Sigmoid colon (tissue), 7 donors: ENCODE data around the gene TPPP3. TPM values are rescaled to one million over a fixed set of nuclear protein-coding genes. Genes with fewer than 3 reads are reported as not detected.
"Not testable (repeated sequence)": the region's sequence is repeated elsewhere in the genome, so short reads cannot be mapped to it uniquely, and the experiment has no call there.

Experiments used
- DNase-seq: peaks from one replicate; pipeline ENCODE4 v3.0.0-alpha.2; 2019
- H3K27ac ChIP-seq, 4 donors: fragments of 200-600 bp; sonication (generic); one replicate each; pipeline ENCODE4 v1.5.1; 2016 to 2019; ENCODE audit warnings: mild to moderate bottlenecking in 1 of 4
- H3K27me3 ChIP-seq, 3 donors: fragments of 200-600 bp; sonication (generic); one replicate each; pipeline ENCODE4 v1.5.1; 2019; ENCODE audit warnings: mild to moderate bottlenecking in 1 of 3
- H3K36me3 ChIP-seq, 4 donors: fragments of 200-600 bp; sonication (generic); one replicate each; pipeline ENCODE4 v1.5.1; 2016 to 2019
- H3K4me1 ChIP-seq, 4 donors: fragments of 200-600 bp; sonication (generic); one replicate each; pipeline ENCODE4 v1.5.1; 2017 to 2019
- H3K4me3 ChIP-seq, 4 donors: fragments of 200-600 bp; sonication (generic); one replicate each; pipeline ENCODE4 v1.5.1; 2017 to 2019; ENCODE audit warnings: mild to moderate bottlenecking in 2 of 4, moderate library complexity in 1 of 4
- H3K9me3 ChIP-seq, 4 donors: fragments of 200-600 bp in 3 of 4; sonication (generic) in 3 of 4; one replicate each; pipeline versions ENCODE4 v1.5.1 to v1.6.1; 2013 to 2019
- CTCF ChIP-seq, 4 experiments: fragments of 450-650 bp in 3 of 4; fragments of 200-600 bp in 1 of 4; IDR thresholded peaks; one replicate each; pipeline ENCODE4 v1.5.1; 2016 to 2019; ENCODE audit warnings: antibody characterized with exemption in 4 of 4, mild to moderate bottlenecking in 3 of 4, moderate library complexity in 2 of 4
- EP300 ChIP-seq, 4 donors: sonication (generic); formaldehyde crosslinking; IDR thresholded peaks; one replicate each; pipeline ENCODE4 v1.6.1; 2017; ENCODE audit warnings: antibody characterized with exemption in 4 of 4
- POLR2A ChIP-seq, 2 donors: fragments of 450-650 bp; IDR thresholded peaks; one replicate each; pipeline ENCODE4 v1.6.1; 2016; ENCODE audit warnings: antibody characterized with exemption in 2 of 2, mild to moderate bottlenecking in 2 of 2, moderate library complexity in 2 of 2
- POLR2AphosphoS5 ChIP-seq, 4 donors: sonication (generic); formaldehyde crosslinking; IDR thresholded peaks; one replicate each; pipeline ENCODE4 v1.6.1; 2017; ENCODE audit warnings: antibody characterized with exemption in 4 of 4
- WGBS, 2 donors: extraction: QIAGEN DNeasy Blood & Tissue Kit; methylation state at CpG; one replicate each; pipeline ENCODE4 v1.1.7; 2013; 5-methylcytosine and 5-hydroxymethylcytosine counted together
- intact Hi-C: fragments of 100-400 bp; cut with DNase I; formaldehyde crosslinking; loops from one replicate; pipeline ENCODE4 v1.15.1; 2023
- polyA plus RNA-seq, 3 donors: library from polyadenylated mRNA; stranded (reverse); fragments of 200-250 nt; gene quantifications; one replicate each; pipeline ENCODE4 v1.2.3, GENCODE V29; 2013
- total RNA-seq, 4 donors: library from RNA; depleted of rRNA; stranded (reverse); fragments of >200 nt; gene quantifications; one replicate each; pipeline ENCODE4 v1.1.0, GENCODE V29; 2016
- donor health status: healthy with polysubstance abuse.
- donor health status: Bipolar disorder and iron deficiency.
- donor health status: healthy.

TPPP3 gene
- total and polyA plus RNA-seq, 7 donors: 2.4 to 27.4 (median 13.6) TPM

- no peaks in the 10 kb centered on the region for H3K4me1 ChIP-seq
- no peak overlapping the region for H3K4me3 ChIP-seq
- H3K36me3 ChIP-seq: no peaks in the 10 kb centered on the region
- H3K9me3 ChIP-seq: no peaks in the 10 kb centered on the region
- H3K27me3 ChIP-seq: no peaks in the 10 kb centered on the region
- TF ChIP-seq POLR2A (IDR thresholded peaks at IDR 0.05) (no peak), EP300 (IDR thresholded peaks at IDR 0.05) (no peak), CTCF (IDR thresholded peaks at IDR 0.05) (no peak), POLR2AphosphoS5 (IDR thresholded peaks at IDR 0.05) (no peak)
- H3K27ac ChIP-seq: no peak overlapping the region
- DNase-seq: no peak
- intact Hi-C loops: no loop called here
- 90 to 94% methylated on average over 8 of the region's 8 CpGs for WGBS, 2 donors
Measured at GRCh38 chr16:67384778-67385510, 8.4 kb downstream of the TPPP3 start.

- H3K27me3 ChIP-seq: no peaks in the 10 kb centered on the region
- no peak overlapping the region for H3K4me3 ChIP-seq
- H3K4me1 ChIP-seq: no peaks in the 10 kb centered on the region
- no peak for TF ChIP-seq POLR2A (IDR thresholded peaks at IDR 0.05)
- TF ChIP-seq CTCF (IDR thresholded peaks at IDR 0.05): no peak
- TF ChIP-seq EP300 (IDR thresholded peaks at IDR 0.05): no peak
- no peak for TF ChIP-seq POLR2AphosphoS5 (IDR thresholded peaks at IDR 0.05)
- intact Hi-C loops: no loop called here
- no peak for DNase-seq
- no peak overlapping the region for H3K27ac ChIP-seq
- WGBS, 2 donors: 88 to 92% methylated on average over 3 of the region's 3 CpGs
- H3K9me3 ChIP-seq: no peaks in the 10 kb centered on the region
- H3K36me3 ChIP-seq: no peaks in the 10 kb centered on the region
Measured at GRCh38 chr16:67383284-67383683, 10.0 kb downstream of the TPPP3 start.

- no peaks in the 10 kb centered on the region for H3K9me3 ChIP-seq
- no peak overlapping the region for H3K4me3 ChIP-seq
- 74 to 82% methylated on average over 1 of the region's 1 CpG for WGBS, 2 donors
- H3K4me1 ChIP-seq: no peaks in the 10 kb centered on the region
- no peak overlapping the region for H3K27ac ChIP-seq
- no peak for TF ChIP-seq POLR2A (IDR thresholded peaks at IDR 0.05)
- TF ChIP-seq POLR2AphosphoS5 (IDR thresholded peaks at IDR 0.05): no peak
- no peak for TF ChIP-seq CTCF (IDR thresholded peaks at IDR 0.05)
- no peak for TF ChIP-seq EP300 (IDR thresholded peaks at IDR 0.05)
- no peak for DNase-seq
- H3K27me3 ChIP-seq: no peaks in the 10 kb centered on the region
- intact Hi-C loops: no loop called here
- no peaks in the 10 kb centered on the region for H3K36me3 ChIP-seq
Measured at GRCh38 chr16:67378642-67379041, 14.7 kb downstream of the TPPP3 start.

GRCh38 chr16:67376012-67376411, 17.3 kb downstream of the TPPP3 start:
- DNase-seq, H3K4me3 ChIP-seq, H3K4me1 ChIP-seq, H3K36me3 ChIP-seq, H3K27me3 ChIP-seq, H3K27ac ChIP-seq, H3K9me3 ChIP-seq, intact Hi-C loops: not testable (repeated sequence)
- 89 to 91% methylated on average over 11 of the region's 11 CpGs for WGBS, 2 donors

- TF ChIP-seq EP300 (IDR thresholded peaks at IDR 0.05): no peak
- no peak for TF ChIP-seq POLR2AphosphoS5 (IDR thresholded peaks at IDR 0.05)
- peak in 2 of 4 experiments; percentile 4 to 33 for TF ChIP-seq CTCF (IDR thresholded peaks at IDR 0.05)
- no peak for DNase-seq
- Histone ChIP-seq H3K4me1 (no peaks in the 10 kb centered on the region), H3K4me3 (no peak overlapping the region), H3K9me3 (no peaks in the 10 kb centered on the region), H3K27me3 (peaks cover 0 to 4% (median 0%) of the 10 kb centered on the region in 3 donors), H3K36me3 (no peaks in the 10 kb centered on the region), H3K27ac (no peak overlapping the region)
- intact Hi-C loops: loop anchor here (5.0 kb wide), 1 partner anchor 35 kb away; no protein-coding TSS in a partner anchor
Measured at GRCh38 chr16:67372664-67373063, 20.6 kb downstream of the TPPP3 start.
